Measurements from ENCODE around the gene LYPD8.

Gene LYPD8

GRCh38 chr1:248756636-248757035 is 1.1 kb upstream of the LYPD8 start:
- DNase-seq: no peak

GRCh38 chr1:248756151-248756550 is 592 bp upstream of the LYPD8 start:
- no peak for DNase-seq

GRCh38 chr1:248753708-248754280 is 1.8 kb downstream of the LYPD8 start:
- no peak for DNase-seq

GRCh38 chr1:248753029-248753594 is 2.4 kb downstream of the LYPD8 start:
- no peak for DNase-seq

GRCh38 chr1:248752161-248753028 is 3.2 kb downstream of the LYPD8 start:
- DNase-seq: no peak

- DNase-seq: no peak
Measured at GRCh38 chr1:248751635-248752034, 3.9 kb downstream of the LYPD8 start.

GRCh38 chr1:248751142-248751541 is 4.4 kb downstream of the LYPD8 start:
- no peak for DNase-seq

- DNase-seq: no peak
Measured at GRCh38 chr1:248750496-248750895, 5.1 kb downstream of the LYPD8 start.

GRCh38 chr1:248748211-248748610 is 7.3 kb downstream of the LYPD8 start:
- DNase-seq: no peak

- DNase-seq: no peak
Measured at GRCh38 chr1:248740876-248741275, 14.7 kb downstream of the LYPD8 start.

- no peak for DNase-seq
Measured at GRCh38 chr1:248739572-248740205, 15.9 kb downstream of the LYPD8 start.

GRCh38 chr1:248737457-248737856 is 18.1 kb downstream of the LYPD8 start:
- no peak for DNase-seq

GRCh38 chr1:248736977-248737376 is 18.6 kb downstream of the LYPD8 start:
- no peak for DNase-seq

- DNase-seq: no peak
Measured at GRCh38 chr1:248733566-248733965, 22.0 kb downstream of the LYPD8 start.

- no peak for DNase-seq
Measured at GRCh38 chr1:248730507-248731335, 24.8 kb downstream of the LYPD8 start.

GRCh38 chr1:248714248-248714647 is 41.3 kb downstream of the LYPD8 start:
- DNase-seq: peak in 1 of 2 experiments; percentile 6

GRCh38 chr1:248710305-248710900 is 45.2 kb downstream of the LYPD8 start:
- DNase-seq: peak; percentile 10 to 53

- no peak for DNase-seq
Measured at GRCh38 chr1:248704606-248705005, 51.0 kb downstream of the LYPD8 start.

GRCh38 chr1:248703674-248704073 is 51.9 kb downstream of the LYPD8 start:
- peak in 1 of 2 experiments; percentile 27 for DNase-seq

GRCh38 chr1:248702714-248703113 is 52.8 kb downstream of the LYPD8 start, which contains the start of gene OR14I1:
Gene OR14I1, minus strand, starts transcription at chr1:248702766.
- DNase-seq: no peak

GRCh38 chr1:248699099-248699498 is 56.5 kb downstream of the LYPD8 start:
- no peak for DNase-seq

GRCh38 chr1:248697907-248698306 is 57.7 kb downstream of the LYPD8 start:
- DNase-seq: no peak
